CD14-positive monocyte (primary cell): ENCODE measurements around the gene MYRF. TPM values are rescaled to one million over a fixed set of nuclear protein-coding genes. Genes with fewer than 3 reads are reported as not detected.

Experiments used
- DNase-seq, 3 donors: peaks; one replicate each; pipeline ENCODE4 v3.0.0-alpha.2; 2011 to 2022
- H2AFZ ChIP-seq: 2 replicates; pipeline ENCODE4 v1.6.0; 2012; ENCODE audit warnings: mild to moderate bottlenecking, low read depth, low read length, inconsistent platforms; ENCODE audit not compliant: insufficient read depth, poor library complexity, severe bottlenecking
- H3K27ac ChIP-seq, 2 donors: 1 replicate in 1 of 2; 2 replicates in 1 of 2; pipeline ENCODE4 v1.5.1; 2012 to 2013; ENCODE audit warnings: low read length in 2 of 2, control low read depth in 1 of 2, inconsistent platforms in 1 of 2, low read depth in 1 of 2, mild to moderate bottlenecking in 1 of 2
- H3K27me3 ChIP-seq, 2 donors: one replicate each; pipeline versions ENCODE4 v1.6.0 to v1.6.1; 2011 to 2013; ENCODE audit warnings: low read length in 2 of 2; ENCODE audit not compliant: control insufficient read depth in 2 of 2, insufficient read depth in 2 of 2
- H3K36me3 ChIP-seq, 2 donors: replicated peaks in 1 of 2; 1 replicate in 1 of 2; 2 replicates in 1 of 2; pipeline versions ENCODE4 v1.5.1 to v1.6.1; 2012 to 2013; ENCODE audit warnings: low read length in 2 of 2, control low read depth in 1 of 2, inconsistent platforms in 1 of 2, mild to moderate bottlenecking in 1 of 2; ENCODE audit not compliant: insufficient read depth in 2 of 2, control insufficient read depth in 1 of 2
- H3K4me1 ChIP-seq, 2 donors: 1 replicate in 1 of 2; 2 replicates in 1 of 2; pipeline versions ENCODE4 v1.5.1 to v1.6.1; 2012 to 2013; ENCODE audit warnings: low read length in 2 of 2, control low read depth in 1 of 2, inconsistent platforms in 1 of 2, mild to moderate bottlenecking in 1 of 2, moderate library complexity in 1 of 2; ENCODE audit not compliant: insufficient read depth in 2 of 2, control insufficient read depth in 1 of 2
- H3K4me2 ChIP-seq: replicated peaks from 2 replicates; pipeline ENCODE3; 2012; ENCODE audit warnings: low read length, moderate library complexity, mild to moderate bottlenecking; ENCODE audit not compliant: poor library complexity, severe bottlenecking; ENCODE audit errors: extremely low read depth
- H3K4me3 ChIP-seq, 3 experiments: fragments of 200-600 bp in 1 of 3; sonication (generic) in 1 of 3; replicated peaks in 1 of 3; 1 replicate in 2 of 3; 2 replicates in 1 of 3; pipeline ENCODE4 v1.5.1; 2011 to 2013; ENCODE audit warnings: low read length in 3 of 3, mild to moderate bottlenecking in 3 of 3, control low read depth in 2 of 3, low read depth in 2 of 3, inconsistent platforms in 1 of 3, moderate library complexity in 1 of 3
- H3K79me2 ChIP-seq: 2 replicates; pipeline ENCODE4 v1.6.0; 2012; ENCODE audit warnings: mild to moderate bottlenecking, control low read depth, inconsistent platforms, low read length, moderate library complexity; ENCODE audit not compliant: insufficient read depth
- H3K9ac ChIP-seq: 2 replicates; pipeline ENCODE4 v1.6.0; 2017; ENCODE audit warnings: low read length, mild to moderate bottlenecking; ENCODE audit not compliant: insufficient read depth, poor library complexity, severe bottlenecking
- H3K9me3 ChIP-seq, 2 donors: replicated peaks in 1 of 2; 1 replicate in 1 of 2; 2 replicates in 1 of 2; pipeline versions ENCODE4 v1.5.1 to v1.6.1; 2012 to 2013; ENCODE audit warnings: low read length in 2 of 2, control low read depth in 1 of 2; ENCODE audit not compliant: control insufficient read depth in 1 of 2, insufficient read depth in 1 of 2
- H4K20me1 ChIP-seq: 2 replicates; pipeline ENCODE4 v1.6.0; 2012; ENCODE audit warnings: mild to moderate bottlenecking, low read length, control low read depth, moderate library complexity; ENCODE audit not compliant: insufficient read depth
- H3K27ac Mint-ChIP-seq, 7 donors: one replicate each; pipeline ENCODE4 v1.8.0; 2020; ENCODE audit warnings: mild to moderate bottlenecking in 7 of 7, mixed read lengths in 7 of 7, moderate library complexity in 6 of 7, inconsistent platforms in 2 of 7
- H3K27me3 Mint-ChIP-seq, 3 donors: one replicate each; pipeline ENCODE4 v1.8.0; 2021 to 2022; ENCODE audit warnings: low read depth in 3 of 3, mild to moderate bottlenecking in 3 of 3, mixed read lengths in 3 of 3, moderate library complexity in 3 of 3, inconsistent platforms in 1 of 3
- H3K36me3 Mint-ChIP-seq, 2 donors: one replicate each; pipeline ENCODE4 v1.8.0; 2020; ENCODE audit warnings: mixed read lengths in 2 of 2, inconsistent platforms in 1 of 2, mild to moderate bottlenecking in 1 of 2
- H3K4me1 Mint-ChIP-seq: one replicate; pipeline ENCODE4 v1.8.0; 2020; ENCODE audit warnings: mild to moderate bottlenecking, mixed read lengths
- H3K4me3 Mint-ChIP-seq, 2 donors: one replicate each; pipeline ENCODE4 v1.8.0; 2020; ENCODE audit warnings: mild to moderate bottlenecking in 2 of 2, mixed read lengths in 2 of 2, moderate library complexity in 1 of 2
- H3K9me3 Mint-ChIP-seq, 7 donors: one replicate each; pipeline ENCODE4 v1.8.0; 2020 to 2022; ENCODE audit warnings: mixed read lengths in 7 of 7, mild to moderate bottlenecking in 6 of 7, moderate library complexity in 6 of 7, inconsistent platforms in 2 of 7
- WGBS: methylation state at CpG from one replicate; pipeline ENCODE4 v1.1.5; 2013; ENCODE audit warnings: missing lambda C conversion rate; ENCODE audit not compliant: insufficient coverage; 5-methylcytosine and 5-hydroxymethylcytosine counted together
- intact Hi-C, 2 donors: fragments of 100-400 bp; cut with micrococcal nuclease; formaldehyde crosslinking; loops; one replicate each; pipeline versions ENCODE4 v1.15.0 to v1.15.1; 2023
- polyA plus RNA-seq, 3 donors: library from polyadenylated mRNA; depleted of rRNA in 1 of 3; unstranded in 2 of 3; stranded (reverse) in 1 of 3; fragments of 300-500 nt in 2 of 3; fragments of >200 nt in 1 of 3; fragmentation: Illumina TruSeq in 2 of 3; gene quantifications; 1 replicate in 2 of 3; 2 replicates in 1 of 3; pipeline ENCODE4 v1.2.3, GENCODE V29; 2012 to 2021
- TF ChIP-seq, protein P1 (sequence below): fragments of 200-600 bp; IDR thresholded peaks from one replicate; pipeline ENCODE4 v1.8.0; 2022; ENCODE audit warnings: antibody characterized with exemption, mild to moderate bottlenecking

The MYRF gene
- polyA plus RNA-seq, 3 donors, result 0.18 to 0.19 TPM; not detected in 1

DNA sequence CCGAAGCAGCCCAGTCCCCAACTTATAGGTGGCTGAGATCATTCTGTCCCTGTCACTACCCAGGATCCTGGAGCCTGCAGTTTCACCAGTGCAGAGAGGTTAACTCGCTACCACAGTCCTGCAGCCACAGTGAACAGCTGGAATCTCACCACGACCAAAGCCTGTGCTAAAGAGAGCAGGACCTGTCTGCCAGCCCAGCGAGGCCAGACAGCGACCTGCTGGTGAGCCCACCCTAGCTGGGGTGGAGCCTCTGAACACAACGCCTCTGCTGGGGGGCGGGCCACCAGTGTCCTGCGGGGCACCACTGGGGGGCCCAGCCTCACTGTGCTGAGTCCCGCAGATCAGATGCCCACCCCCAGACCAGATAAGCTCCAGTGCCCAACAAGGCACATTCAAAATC lies 39.0 kb upstream of the MYRF start:
- no peak overlapping the region for H3K9ac ChIP-seq
- 88% methylated on average over 8 of the region's 9 CpGs for WGBS

GRCh38 chr11:61713906-61714305 lies 38.5 kb upstream of the MYRF start:
- H3K9ac ChIP-seq, result peak overlapping the region; percentile 5
- Mint-ChIP-seq H3K27me3 (peaks cover 0 to 6% (median 3%) of the 10 kb centered on the region in 3 donors), H3K4me3 (peak overlapping the region in 1 of 2 donors; percentile 42), H3K9me3 (no peaks in the 10 kb centered on the region), H3K4me1 (peaks cover 51% of the 10 kb centered on the region), H3K27ac (peak overlapping the region in 3 of 7 donors; percentile 28 to 87 (median 56)), H3K36me3 (peaks cover 0 to 2% of the 10 kb centered on the region in 2 donors)
- H3K79me2 ChIP-seq, result peaks cover 4% of the 10 kb centered on the region
- intact Hi-C loops, result no loop called here
- no peaks in the 10 kb centered on the region for H4K20me1 ChIP-seq
- H3K4me1 ChIP-seq, result peaks cover 44 to 53% of the 10 kb centered on the region in 2 donors
- TF ChIP-seq, protein P1, sequence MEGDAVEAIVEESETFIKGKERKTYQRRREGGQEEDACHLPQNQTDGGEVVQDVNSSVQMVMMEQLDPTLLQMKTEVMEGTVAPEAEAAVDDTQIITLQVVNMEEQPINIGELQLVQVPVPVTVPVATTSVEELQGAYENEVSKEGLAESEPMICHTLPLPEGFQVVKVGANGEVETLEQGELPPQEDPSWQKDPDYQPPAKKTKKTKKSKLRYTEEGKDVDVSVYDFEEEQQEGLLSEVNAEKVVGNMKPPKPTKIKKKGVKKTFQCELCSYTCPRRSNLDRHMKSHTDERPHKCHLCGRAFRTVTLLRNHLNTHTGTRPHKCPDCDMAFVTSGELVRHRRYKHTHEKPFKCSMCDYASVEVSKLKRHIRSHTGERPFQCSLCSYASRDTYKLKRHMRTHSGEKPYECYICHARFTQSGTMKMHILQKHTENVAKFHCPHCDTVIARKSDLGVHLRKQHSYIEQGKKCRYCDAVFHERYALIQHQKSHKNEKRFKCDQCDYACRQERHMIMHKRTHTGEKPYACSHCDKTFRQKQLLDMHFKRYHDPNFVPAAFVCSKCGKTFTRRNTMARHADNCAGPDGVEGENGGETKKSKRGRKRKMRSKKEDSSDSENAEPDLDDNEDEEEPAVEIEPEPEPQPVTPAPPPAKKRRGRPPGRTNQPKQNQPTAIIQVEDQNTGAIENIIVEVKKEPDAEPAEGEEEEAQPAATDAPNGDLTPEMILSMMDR, result no peak
- H3K9me3 ChIP-seq, result no peaks in the 10 kb centered on the region
- H3K4me3 ChIP-seq, result no peak overlapping the region
- H3K36me3 ChIP-seq, result no peaks in the 10 kb centered on the region
- H3K27ac ChIP-seq, result peak overlapping the region in 1 of 2 donors; percentile 17
- no peaks in the 10 kb centered on the region for H3K27me3 ChIP-seq
- WGBS, result 22% methylated on average over 3 of the region's 5 CpGs
- H3K4me2 ChIP-seq, result no peak overlapping the region
- H2AFZ ChIP-seq, result peak overlapping the region; percentile 51
- no peak for DNase-seq

More for the DNA sequence above, 39.0 kb upstream of the MYRF start:
- Histone ChIP-seq H3K4me3 (no peak overlapping the region), H3K9me3 (no peaks in the 10 kb centered on the region), H4K20me1 (no peaks in the 10 kb centered on the region), H2AFZ (peak overlapping the region; percentile 51), H3K4me1 (peaks cover 44 to 56% of the 10 kb centered on the region in 2 donors), H3K27ac (no peak overlapping the region), H3K36me3 (no peaks in the 10 kb centered on the region), H3K4me2 (no peak overlapping the region), H3K79me2 (peaks cover 4% of the 10 kb centered on the region), H3K27me3 (no peaks in the 10 kb centered on the region)
- Mint-ChIP-seq H3K4me3 (peak overlapping the region in 1 of 2 donors; percentile 42), H3K36me3 (peaks cover 0 to 2% of the 10 kb centered on the region in 2 donors), H3K9me3 (no peaks in the 10 kb centered on the region), H3K4me1 (peaks cover 53% of the 10 kb centered on the region), H3K27ac (peak overlapping the region in 2 of 7 donors; percentile 56 to 87), H3K27me3 (peaks cover 0 to 6% (median 3%) of the 10 kb centered on the region in 3 donors)
- no peak for DNase-seq
- intact Hi-C loops, result no loop called here
- TF ChIP-seq, protein P1, result no peak
